HepG2 (cell line): ENCODE results near the gene NCOA6. TPM values are rescaled to one million over a fixed set of nuclear protein-coding genes. Genes with fewer than 3 reads are reported as not detected.

Source experiments
- BCL6 ChIP-seq: IDR thresholded peaks from 2 replicates; pipeline ENCODE4 v1.6.1; 2016; ENCODE audit warnings: missing genetic modification reagents, missing compliant biosample characterization
- CREBL2 ChIP-seq: sonication (generic); formaldehyde crosslinking; IDR thresholded peaks from 2 replicates; pipeline ENCODE4 v1.8.1; 2023; ENCODE audit warnings: missing genetic modification reagents, mild to moderate bottlenecking, borderline replicate concordance
- ETV5 ChIP-seq: IDR thresholded peaks from 2 replicates; pipeline ENCODE4 v1.6.1; 2018; ENCODE audit warnings: missing biosample characterization, missing genetic modification reagents, inconsistent platforms, borderline replicate concordance
- GATAD1 ChIP-seq: IDR thresholded peaks from 2 replicates; pipeline ENCODE4 v1.6.1; 2016; ENCODE audit warnings: missing genetic modification reagents, missing compliant biosample characterization
- KAT8 ChIP-seq: IDR thresholded peaks from 2 replicates; pipeline ENCODE4 v1.6.1; 2016; ENCODE audit warnings: missing genetic modification reagents, missing compliant biosample characterization
- MIER3 ChIP-seq: IDR thresholded peaks from 2 replicates; pipeline ENCODE4 v1.6.1; 2016; ENCODE audit warnings: missing compliant biosample characterization, borderline replicate concordance
- NFAT5 ChIP-seq: sonication (generic); formaldehyde crosslinking; IDR thresholded peaks from 2 replicates; pipeline ENCODE4 v1.4.0; 2020; ENCODE audit warnings: missing genetic modification reagents
- NFE2 ChIP-seq: sonication (generic); formaldehyde crosslinking; IDR thresholded peaks from 2 replicates; pipeline ENCODE4 v1.4.0; 2020; ENCODE audit warnings: missing genetic modification reagents
- NONO ChIP-seq, 2 experiments: fragments of 450-650 bp in 1 of 2; sonication (generic) in 1 of 2; formaldehyde crosslinking in 1 of 2; IDR thresholded peaks in 1 of 2; conservative IDR thresholded peaks in 1 of 2; 2 replicates each; pipeline versions ENCODE4 v1.6.1 to v1.8.0; 2017 to 2022; ENCODE audit warnings: mild to moderate bottlenecking in 1 of 2, missing genetic modification reagents in 1 of 2, moderate library complexity in 1 of 2
- SALL1 ChIP-seq: sonication (generic); formaldehyde crosslinking; IDR thresholded peaks from 2 replicates; pipeline ENCODE4 v1.8.0; 2022; ENCODE audit warnings: mild to moderate bottlenecking, missing genetic modification reagents
- STAG1 ChIP-seq: sonication (generic); formaldehyde crosslinking; IDR thresholded peaks from 2 replicates; pipeline ENCODE4 v1.4.0; 2020; ENCODE audit warnings: missing genetic modification reagents
- ZFP91 ChIP-seq: sonication (generic); formaldehyde crosslinking; IDR thresholded peaks from 2 replicates; pipeline ENCODE4 v1.9.0; 2022; ENCODE audit warnings: missing genetic modification reagents, mild to moderate bottlenecking, borderline replicate concordance
- ZNF136 ChIP-seq: sonication (generic); formaldehyde crosslinking; IDR thresholded peaks from 2 replicates; pipeline ENCODE4 v1.8.1; 2022; ENCODE audit warnings: low read depth, mild to moderate bottlenecking, moderate library complexity, missing genetic modification reagents
- ZNF687 ChIP-seq: sonication (generic); formaldehyde crosslinking; IDR thresholded peaks from 2 replicates; pipeline ENCODE4 v1.5.1; 2020; ENCODE audit warnings: mild to moderate bottlenecking, missing genetic modification reagents, moderate library complexity
- ZNF83 ChIP-seq: sonication (generic); formaldehyde crosslinking; IDR thresholded peaks from 2 replicates; pipeline ENCODE4 v1.4.0; 2020; ENCODE audit warnings: missing genetic modification reagents, mild to moderate bottlenecking, borderline replicate concordance
- polyA plus RNA-seq, 8 experiments: library from polyadenylated mRNA; depleted of rRNA in 3 of 8; stranded (reverse) in 7 of 8; unstranded in 1 of 8; fragments of >200 nt; fragmentation: Illumina TruSeq in 4 of 8; extraction: Trizol in 4 of 8; gene quantifications; 2 replicates each; pipeline versions ENCODE4 v1.2.1 to v1.2.3, GENCODE V29; 2011 to 2016; ENCODE audit warnings: low read depth in 4 of 8, missing spikeins in 1 of 8, mixed read lengths in 1 of 8; ENCODE audit not compliant: insufficient read depth in 1 of 8
- total RNA-seq, 5 experiments: library from RNA; depleted of rRNA; stranded (reverse); fragments of >200 nt; fragmentation: Illumina TruSeq; extraction: Trizol; gene quantifications; 2 replicates each; pipeline ENCODE4 v1.2.3, GENCODE V29; 2016; ENCODE audit warnings: low read depth in 1 of 5

Gene NCOA6
- total and polyA plus RNA-seq, 2 of the 13 experiments (the other 11 are each of a cell fraction or from before 2014, with no cell fraction given) = 11.2 to 29.3 TPM

- TF ChIP-seq ETV5 (CRISPR knock-in tag) (peak; percentile 3; the same call in 1 of the 2 replicates), NONO (IDR thresholded peaks at IDR 0.05) (no peak), NONO (CRISPR knock-in tag; conservative IDR thresholded peaks at IDR 0.05) (0 out of 2 replicates have a peak, but pooled peaks have one; percentile 26), GATAD1 (CRISPR knock-in tag) (peak; percentile 41; the same call in 1 of the 2 replicates), CREBL2 (CRISPR knock-in tag) (no peak), ZNF687 (CRISPR knock-in tag) (no peak), ZNF83 (CRISPR knock-in tag) (0 out of 2 replicates have a peak, but pooled peaks have one; percentile 52), ZFP91 (CRISPR knock-in tag) (no peak), SALL1 (CRISPR knock-in tag) (peak; percentile 54), NFAT5 (peak; percentile 49; the same call in 1 of the 2 replicates), BCL6 (CRISPR knock-in tag) (peak; percentile 34; the same call in 1 of the 2 replicates), NFE2 (CRISPR knock-in tag) (peak; percentile 12; the same call in 1 of the 2 replicates), ZNF136 (0 out of 2 replicates have a peak, but pooled peaks have one; percentile 66), KAT8 (CRISPR knock-in tag) (peak; percentile 57; the same call in 1 of the 2 replicates), MIER3 (peak; percentile 76; the same call in 1 of the 2 replicates), STAG1 (peak; percentile 97)
Measured at GRCh38 chr20:34874094-34874654, 48.7 kb upstream of the NCOA6 start (continued).
